GM18498 (cell line): Measurements from ENCODE around the gene PDP2.
"Not testable (repeated sequence)": the region's sequence is repeated elsewhere in the genome, so short reads cannot be mapped to it uniquely, and the experiment has no call there.

Experiments
- ATAC-seq: cut with Tn5 transposase; IDR thresholded peaks from one replicate; pipeline ENCODE4 v1.9.1; 2021; ENCODE audit warnings: mild to moderate bottlenecking, moderate library complexity; ENCODE audit not compliant: unreplicated experiment

Gene PDP2

GRCh38 chr16:66853261-66854139, 26.8 kb upstream of the PDP2 start:
- ATAC-seq, result no peak

GRCh38 chr16:66856184-66856730, 24.1 kb upstream of the PDP2 start:
- no peak for ATAC-seq

- no peak for ATAC-seq
These were observed 23.5 kb upstream of the PDP2 start for GRCh38 chr16:66856801-66857200.

- no peak for ATAC-seq
These were observed 22.9 kb upstream of the PDP2 start for GRCh38 chr16:66857437-66857836.

- no peak for ATAC-seq
These were observed 21.4 kb upstream of the PDP2 start for GRCh38 chr16:66858740-66859396.

- ATAC-seq, result no peak
These were observed 20.8 kb upstream of the PDP2 start for GRCh38 chr16:66859397-66860068.

GRCh38 chr16:66862023-66862520, 18.2 kb upstream of the PDP2 start:
- ATAC-seq, result no peak

- ATAC-seq, result no peak
These were observed 16.6 kb upstream of the PDP2 start for GRCh38 chr16:66863707-66864106.

GRCh38 chr16:66869424-66869823, 10.9 kb upstream of the PDP2 start:
- no peak for ATAC-seq

- not testable (repeated sequence) for ATAC-seq
These were observed 9.0 kb upstream of the PDP2 start for GRCh38 chr16:66871363-66871762.

- no peak for ATAC-seq
These were observed 8.5 kb upstream of the PDP2 start for GRCh38 chr16:66871840-66872239.

- no peak for ATAC-seq
These were observed 7.8 kb upstream of the PDP2 start for GRCh38 chr16:66872559-66872942.

- ATAC-seq, result peak; percentile 86
These were observed 7.2 kb upstream of the PDP2 start for GRCh38 chr16:66872943-66873684.

GRCh38 chr16:66873685-66874055, 6.6 kb upstream of the PDP2 start:
- ATAC-seq, result no peak

- ATAC-seq, result no peak
These were observed 6.1 kb upstream of the PDP2 start for GRCh38 chr16:66874079-66874775.

- ATAC-seq, result no peak
These were observed 2.2 kb upstream of the PDP2 start for GRCh38 chr16:66878067-66878466.

- ATAC-seq, result no peak
These were observed 701 bp downstream of the PDP2 start for GRCh38 chr16:66881014-66881417.

- ATAC-seq, result no peak
These were observed 1.2 kb downstream of the PDP2 start for GRCh38 chr16:66881560-66881959.

GRCh38 chr16:66881964-66882508, 1.7 kb downstream of the PDP2 start:
- no peak for ATAC-seq

- ATAC-seq, result no peak
These were observed 2.4 kb downstream of the PDP2 start for GRCh38 chr16:66882702-66883101.
